ENCODE measurements around the gene CD70.

Gene CD70

GRCh38 chr19:6590258-6590826 is 608 bp downstream of the CD70 start:
- no peak for TF ChIP-seq CTCF (IDR thresholded peaks at IDR 0.05)
- no peak for TF ChIP-seq ZFX (IDR thresholded peaks at IDR 0.05; ENCODE audit: borderline replicate concordance)
- H3K27ac ChIP-seq = no peak overlapping the region

- TF ChIP-seq ZFX (IDR thresholded peaks at IDR 0.05; ENCODE audit: borderline replicate concordance) (no peak), CTCF (IDR thresholded peaks at IDR 0.05) (no peak)
- H3K27ac ChIP-seq = no peak overlapping the region
Measured at GRCh38 chr19:6589711-6590257, 1.2 kb downstream of the CD70 start.

- H3K27ac ChIP-seq = no peak overlapping the region
- TF ChIP-seq CTCF (IDR thresholded peaks at IDR 0.05) (no peak), ZFX (IDR thresholded peaks at IDR 0.05; ENCODE audit: borderline replicate concordance) (no peak)
Measured at GRCh38 chr19:6588508-6589345, 2.2 kb downstream of the CD70 start.

- H3K27ac ChIP-seq = no peak overlapping the region
- TF ChIP-seq ZFX (IDR thresholded peaks at IDR 0.05; ENCODE audit: borderline replicate concordance) = no peak
- no peak for TF ChIP-seq CTCF (IDR thresholded peaks at IDR 0.05)
Measured at GRCh38 chr19:6587998-6588507, 2.9 kb downstream of the CD70 start.

GRCh38 chr19:6587093-6587820 is 3.7 kb downstream of the CD70 start:
- H3K27ac ChIP-seq = no peak overlapping the region
- TF ChIP-seq CTCF (IDR thresholded peaks at IDR 0.05) = no peak
- no peak for TF ChIP-seq ZFX (IDR thresholded peaks at IDR 0.05; ENCODE audit: borderline replicate concordance)

- H3K27ac ChIP-seq = no peak overlapping the region
- TF ChIP-seq ZFX (IDR thresholded peaks at IDR 0.05; ENCODE audit: borderline replicate concordance) (no peak), CTCF (IDR thresholded peaks at IDR 0.05) (no peak)
Measured at GRCh38 chr19:6586726-6587092, 4.2 kb downstream of the CD70 start.

Measured in 22Rv1 (cell line).